CD4-positive, CD25-positive, alpha-beta regulatory T cell (primary cell): Measurements from ENCODE around the gene ARID1B. TPM values are rescaled to one million over a fixed set of nuclear protein-coding genes. Genes with fewer than 3 reads are reported as not detected.

Experiments used
- ATAC-seq, 2 donors: fragments of 150-1000 bp; cut with Tn5 transposase; one replicate each; pipeline ENCODE4 v1.10.0; 2021; ENCODE audit warnings: low read depth in 2 of 2, moderate number of reproducible peaks in 2 of 2, moderate library complexity in 1 of 2
- DNase-seq, 3 donors: peaks; one replicate each; pipeline versions ENCODE4 v3.0.0 to v3.0.0-alpha.2; 2012 to 2022; ENCODE audit warnings: mixed read lengths in 1 of 3
- H3K27ac ChIP-seq: one replicate; pipeline ENCODE4 v1.7.0; 2013; ENCODE audit warnings: mild to moderate bottlenecking, low read length; ENCODE audit not compliant: insufficient read depth, poor library complexity, severe bottlenecking
- H3K27me3 ChIP-seq: one replicate; pipeline ENCODE4 v1.7.0; 2013; ENCODE audit warnings: low read length; ENCODE audit not compliant: control insufficient read depth, insufficient read depth
- H3K36me3 ChIP-seq: one replicate; pipeline ENCODE4 v1.7.0; 2013; ENCODE audit warnings: mild to moderate bottlenecking, low read length, moderate library complexity; ENCODE audit not compliant: control insufficient read depth, insufficient read depth
- H3K4me1 ChIP-seq: 2 replicates; pipeline ENCODE4 v1.7.0; 2013; ENCODE audit warnings: mild to moderate bottlenecking, low read length; ENCODE audit not compliant: insufficient read depth, control insufficient read depth, poor library complexity, severe bottlenecking
- H3K4me3 ChIP-seq: one replicate; pipeline ENCODE4 v1.7.0; 2013; ENCODE audit warnings: low read depth, mild to moderate bottlenecking, low read length, moderate library complexity
- H3K9me3 ChIP-seq, 2 experiments: 1 replicate in 1 of 2; 2 replicates in 1 of 2; pipeline ENCODE4 v1.7.0; 2013; ENCODE audit warnings: low read length in 2 of 2, mild to moderate bottlenecking in 1 of 2, moderate library complexity in 1 of 2; ENCODE audit not compliant: control insufficient read depth in 2 of 2
- H3K27ac Mint-ChIP-seq, 3 donors: one replicate each; pipeline ENCODE4 v1.8.0; 2020 to 2022; ENCODE audit warnings: mild to moderate bottlenecking in 3 of 3, mixed read lengths in 3 of 3, moderate library complexity in 2 of 3
- H3K27me3 Mint-ChIP-seq: one replicate; pipeline ENCODE4 v1.8.0; 2022; ENCODE audit warnings: mild to moderate bottlenecking, mixed read lengths
- H3K36me3 Mint-ChIP-seq: one replicate; pipeline ENCODE4 v1.8.0; 2020; ENCODE audit warnings: mixed read lengths
- H3K4me1 Mint-ChIP-seq, 4 donors: one replicate each; pipeline ENCODE4 v1.8.0; 2020 to 2022; ENCODE audit warnings: mixed read lengths in 4 of 4, mild to moderate bottlenecking in 1 of 4
- H3K4me3 Mint-ChIP-seq, 4 donors: one replicate each; pipeline ENCODE4 v1.8.0; 2020 to 2022; ENCODE audit warnings: mild to moderate bottlenecking in 4 of 4, mixed read lengths in 4 of 4, moderate library complexity in 3 of 4
- H3K9me3 Mint-ChIP-seq, 7 donors: one replicate each; pipeline ENCODE4 v1.8.0; 2020 to 2022; ENCODE audit warnings: mixed read lengths in 7 of 7, mild to moderate bottlenecking in 3 of 7, moderate library complexity in 2 of 7
- polyA plus RNA-seq, 4 donors: library from polyadenylated mRNA; unstranded; fragments of 300-500 nt; fragmentation: Illumina TruSeq; gene quantifications; one replicate each; pipeline ENCODE4 v1.2.3, GENCODE V29; 2021
- total RNA-seq: library from RNA; stranded (reverse); gene quantifications from one replicate; pipeline ENCODE4 v1.2.3, GENCODE V29; 2022

The ARID1B gene
- total and polyA plus RNA-seq, 5 donors from 2014 or later: 9.8 to 186 (median 12.4) TPM

DNA sequence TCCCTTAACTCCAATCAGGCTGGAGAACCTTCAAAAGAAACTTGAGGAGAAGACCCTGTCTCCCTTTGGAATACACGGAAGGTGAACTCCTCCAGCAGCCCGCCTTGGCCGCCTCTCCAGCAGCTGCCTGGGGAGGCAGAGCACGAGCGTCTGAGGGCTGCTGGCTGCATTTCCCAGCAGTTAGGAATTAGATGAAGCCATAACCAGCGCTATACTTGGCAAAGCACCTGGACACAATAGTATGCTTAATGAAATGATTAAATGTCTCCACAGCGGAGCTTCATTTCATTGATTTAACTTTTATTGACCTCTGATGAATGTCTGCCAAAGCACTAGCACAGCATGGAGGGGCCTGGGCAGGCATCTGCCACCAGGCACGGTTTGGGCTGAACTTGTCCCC, 472.6 kb downstream of the ARID1B start:
- DNase-seq (no peak), ATAC-seq (no peak)
- Mint-ChIP-seq H3K36me3 (no peaks in the 10 kb centered on the region), H3K27ac (no peak overlapping the region), H3K9me3 (peaks cover 0 to 12% (median 3%) of the 10 kb centered on the region in 7 donors), H3K27me3 (peaks cover 16% of the 10 kb centered on the region), H3K4me3 (no peak overlapping the region), H3K4me1 (no peaks in the 10 kb centered on the region)
- Histone ChIP-seq H3K4me3 (no peak overlapping the region), H3K36me3 (no peaks in the 10 kb centered on the region), H3K9me3 (peaks cover 4 to 6% of the 10 kb centered on the region in 2 experiments), H3K27me3 (peaks cover 3% of the 10 kb centered on the region), H3K27ac (no peak overlapping the region), H3K4me1 (no peaks in the 10 kb centered on the region)

- Histone ChIP-seq H3K27me3 (peaks cover 3% of the 10 kb centered on the region), H3K4me3 (no peak overlapping the region), H3K4me1 (no peaks in the 10 kb centered on the region), H3K36me3 (no peaks in the 10 kb centered on the region), H3K9me3 (peaks cover 4 to 6% of the 10 kb centered on the region in 2 experiments), H3K27ac (no peak overlapping the region)
- H3K4me3 Mint-ChIP-seq: no peak overlapping the region
- H3K27ac Mint-ChIP-seq: no peak overlapping the region
- no peak for ATAC-seq
- no peaks in the 10 kb centered on the region for H3K4me1 Mint-ChIP-seq
- H3K27me3 Mint-ChIP-seq: peaks cover 27% of the 10 kb centered on the region
- H3K9me3 Mint-ChIP-seq: peaks cover 0 to 12% (median 2%) of the 10 kb centered on the region in 7 donors
- no peak for DNase-seq
- H3K36me3 Mint-ChIP-seq: no peaks in the 10 kb centered on the region
Measured at GRCh38 chr6:157251586-157252247, 474.5 kb downstream of the ARID1B start.

DNA sequence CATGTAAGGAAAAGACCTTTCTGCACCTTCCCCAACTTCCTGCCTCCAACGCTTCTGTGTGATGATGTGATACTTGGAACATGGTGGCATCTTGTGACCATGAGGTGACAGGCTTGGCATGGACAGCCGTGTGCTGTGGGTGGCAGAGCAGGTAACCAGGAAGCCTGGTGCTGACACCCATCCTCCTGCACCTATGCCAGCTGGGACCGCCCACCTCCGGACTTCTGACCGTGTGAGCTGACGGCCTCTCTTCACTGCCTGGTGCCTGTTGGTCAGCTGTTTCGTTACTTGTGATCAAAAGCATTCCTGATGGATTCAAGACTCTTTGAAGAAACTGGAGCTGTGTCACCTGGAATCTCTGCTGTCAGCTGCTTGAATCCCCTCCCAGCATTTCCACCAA, 475.8 kb downstream of the ARID1B start:
- no peak for ATAC-seq
- Mint-ChIP-seq H3K4me3 (no peak overlapping the region), H3K27ac (no peak overlapping the region), H3K27me3 (peaks cover 31% of the 10 kb centered on the region), H3K9me3 (peaks cover 0 to 9% (median 1%) of the 10 kb centered on the region in 7 donors), H3K36me3 (peaks cover 2% of the 10 kb centered on the region), H3K4me1 (no peaks in the 10 kb centered on the region)
- no peak overlapping the region for H3K27ac ChIP-seq
- peaks cover 4 to 6% of the 10 kb centered on the region in 2 experiments for H3K9me3 ChIP-seq
- H3K36me3 ChIP-seq: no peaks in the 10 kb centered on the region
- H3K27me3 ChIP-seq: peaks cover 3% of the 10 kb centered on the region
- no peaks in the 10 kb centered on the region for H3K4me1 ChIP-seq
- H3K4me3 ChIP-seq: no peak overlapping the region
- no peak for DNase-seq

DNA sequence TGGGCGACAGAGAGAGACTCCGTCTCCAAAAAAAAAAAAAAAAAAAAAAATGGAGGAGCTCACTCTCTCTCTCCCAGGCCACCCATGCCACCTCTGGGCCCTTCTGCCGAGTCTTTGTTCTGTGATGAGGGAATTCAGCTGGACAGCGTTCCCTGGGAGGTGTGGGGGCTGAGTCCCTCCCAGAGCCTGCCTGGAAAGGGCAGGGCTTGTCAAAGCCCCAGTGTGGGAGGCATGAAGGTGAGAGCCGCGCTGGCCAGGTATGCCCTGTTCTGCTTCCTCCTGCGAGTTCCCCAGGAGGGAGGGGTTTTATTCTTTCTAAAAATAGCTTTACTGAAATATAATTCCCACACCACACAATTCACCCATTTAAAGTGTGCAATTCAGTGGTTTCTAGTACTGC, 476.5 kb downstream of the ARID1B start:
- Mint-ChIP-seq H3K9me3 (peaks cover 0 to 4% (median under 1%) of the 10 kb centered on the region in 7 donors), H3K27me3 (peaks cover 34% of the 10 kb centered on the region), H3K4me3 (no peak overlapping the region), H3K4me1 (no peaks in the 10 kb centered on the region), H3K36me3 (peaks cover 3% of the 10 kb centered on the region), H3K27ac (no peak overlapping the region)
- Histone ChIP-seq H3K27ac (no peak overlapping the region), H3K4me1 (no peaks in the 10 kb centered on the region), H3K36me3 (no peaks in the 10 kb centered on the region), H3K27me3 (peaks cover 3% of the 10 kb centered on the region), H3K9me3 (peaks cover 0 to under 1% of the 10 kb centered on the region in 2 experiments), H3K4me3 (no peak overlapping the region)
- ATAC-seq: no peak
- DNase-seq: no peak

- H3K27me3 Mint-ChIP-seq: peaks cover 34% of the 10 kb centered on the region
- Histone ChIP-seq H3K4me1 (no peaks in the 10 kb centered on the region), H3K4me3 (no peak overlapping the region), H3K27ac (no peak overlapping the region), H3K9me3 (no peaks in the 10 kb centered on the region), H3K27me3 (peaks cover 3% of the 10 kb centered on the region), H3K36me3 (no peaks in the 10 kb centered on the region)
- ATAC-seq (no peak), DNase-seq (no peak)
- no peak overlapping the region for H3K4me3 Mint-ChIP-seq
- H3K9me3 Mint-ChIP-seq: peaks cover 0 to 1% (median 0%) of the 10 kb centered on the region in 7 donors
- H3K27ac Mint-ChIP-seq: no peak overlapping the region
- H3K4me1 Mint-ChIP-seq: peaks cover 0 to 3% (median 0%) of the 10 kb centered on the region in 4 donors
- peaks cover 3% of the 10 kb centered on the region for H3K36me3 Mint-ChIP-seq
Measured at GRCh38 chr6:157254538-157254937, 477.4 kb downstream of the ARID1B start.

GRCh38 chr6:157255079-157255478, 477.9 kb downstream of the ARID1B start:
- no peak overlapping the region for H3K4me3 ChIP-seq
- Mint-ChIP-seq H3K4me1 (peaks cover 0 to 3% (median 0%) of the 10 kb centered on the region in 4 donors), H3K27me3 (peaks cover 31% of the 10 kb centered on the region), H3K9me3 (peaks cover 0 to 1% (median 0%) of the 10 kb centered on the region in 7 donors), H3K27ac (no peak overlapping the region), H3K4me3 (no peak overlapping the region), H3K36me3 (peaks cover 3% of the 10 kb centered on the region)
- no peaks in the 10 kb centered on the region for H3K36me3 ChIP-seq
- no peaks in the 10 kb centered on the region for H3K4me1 ChIP-seq
- no peak for DNase-seq
- ATAC-seq: no peak
- H3K27ac ChIP-seq: no peak overlapping the region
- H3K9me3 ChIP-seq: no peaks in the 10 kb centered on the region
- peaks cover 3% of the 10 kb centered on the region for H3K27me3 ChIP-seq

DNA sequence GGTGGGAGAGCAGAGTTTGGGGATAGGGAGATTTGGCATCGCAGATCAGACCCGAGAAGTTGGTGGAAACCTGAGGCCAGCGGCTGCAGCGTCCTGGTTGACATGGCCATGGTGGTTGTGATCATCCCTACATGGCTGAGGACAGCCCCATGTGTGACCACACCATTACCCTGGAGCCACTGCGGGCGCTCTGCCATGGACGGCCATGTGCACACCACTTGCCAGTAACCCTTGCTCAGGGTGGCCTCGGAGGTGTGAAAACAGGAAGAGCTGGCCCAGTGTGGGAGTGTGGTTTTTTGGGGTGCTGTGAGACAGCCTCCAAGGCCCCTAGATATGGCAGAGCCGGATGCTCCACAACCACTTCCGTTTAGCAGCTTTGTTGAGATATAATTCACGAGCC, 481.7 kb downstream of the ARID1B start:
- Histone ChIP-seq H3K27me3 (no peaks in the 10 kb centered on the region), H3K27ac (no peak overlapping the region), H3K36me3 (no peaks in the 10 kb centered on the region), H3K9me3 (no peaks in the 10 kb centered on the region), H3K4me3 (no peak overlapping the region), H3K4me1 (no peaks in the 10 kb centered on the region)
- ATAC-seq: peak in 1 of 2 donors; percentile 44
- peaks cover 0 to 3% (median 0%) of the 10 kb centered on the region in 4 donors for H3K4me1 Mint-ChIP-seq
- H3K36me3 Mint-ChIP-seq: peaks cover 3% of the 10 kb centered on the region
- H3K27me3 Mint-ChIP-seq: peaks cover 27% of the 10 kb centered on the region
- peaks cover 0 to 2% (median 0%) of the 10 kb centered on the region in 7 donors for H3K9me3 Mint-ChIP-seq
- H3K27ac Mint-ChIP-seq: no peak overlapping the region
- peak in 2 of 3 donors; percentile 10 to 51 for DNase-seq
- H3K4me3 Mint-ChIP-seq: no peak overlapping the region

DNA sequence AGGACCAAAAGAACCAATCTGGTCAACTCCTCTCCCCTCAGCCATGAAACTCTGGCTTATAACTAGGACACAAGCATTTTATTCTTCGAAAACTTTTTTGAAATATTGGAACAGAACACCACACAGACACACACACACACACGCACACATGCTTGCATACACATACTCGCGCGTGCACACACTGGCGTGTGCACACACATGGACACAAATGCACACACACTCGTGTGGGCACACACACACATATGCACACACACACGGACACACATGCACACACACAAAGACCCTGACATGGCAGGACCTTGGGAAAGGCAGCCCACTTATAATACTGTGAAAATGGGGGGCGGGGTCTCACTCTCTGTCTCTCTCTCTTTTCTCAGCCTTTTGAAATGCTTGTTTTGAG, 482.3 kb downstream of the ARID1B start:
- H3K27ac ChIP-seq: no peak overlapping the region
- no peak overlapping the region for H3K4me3 ChIP-seq
- Mint-ChIP-seq H3K4me1 (peaks cover 0 to 3% (median 0%) of the 10 kb centered on the region in 4 donors), H3K36me3 (peaks cover 3% of the 10 kb centered on the region), H3K27me3 (peaks cover 22% of the 10 kb centered on the region), H3K27ac (peak overlapping the region in 1 of 3 donors; percentile 47), H3K4me3 (no peak overlapping the region), H3K9me3 (peaks cover 0 to 2% (median 0%) of the 10 kb centered on the region in 7 donors)
- H3K36me3 ChIP-seq: no peaks in the 10 kb centered on the region
- ATAC-seq: no peak
- H3K27me3 ChIP-seq: no peaks in the 10 kb centered on the region
- H3K4me1 ChIP-seq: no peaks in the 10 kb centered on the region
- H3K9me3 ChIP-seq: no peaks in the 10 kb centered on the region
- DNase-seq: no peak
